ENCODE measurements around the gene WBP2. TPM values are rescaled to one million over a fixed set of nuclear protein-coding genes. Genes with fewer than 3 reads are reported as not detected.

The WBP2 gene
- total and polyA plus RNA-seq, 9 of the 15 experiments (the other 6 are each of a cell fraction or from before 2014, with no cell fraction given): 2.2 to 74.3 (median 20.0) TPM

DNA sequence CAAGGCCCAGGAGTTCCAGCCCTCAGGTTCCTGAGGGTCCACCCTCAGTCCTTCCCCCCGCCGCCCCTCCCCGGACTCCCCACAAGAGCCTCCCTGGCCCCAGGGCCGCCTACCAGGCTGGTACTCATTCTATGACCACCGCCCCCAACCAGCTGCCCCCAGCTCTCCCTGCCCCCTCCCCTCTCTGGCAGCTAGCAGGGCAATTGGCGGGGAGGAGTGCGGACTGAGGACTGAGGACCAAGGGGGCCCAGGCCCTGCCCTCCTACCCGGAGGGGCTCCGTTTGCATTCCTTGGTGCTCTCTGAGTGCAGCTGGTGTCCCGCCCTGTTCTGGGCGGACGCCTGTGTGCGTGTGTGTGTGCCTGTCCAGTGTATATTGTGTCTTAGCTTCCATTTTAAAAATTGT, 30.0 kb downstream of the WBP2 start (continued):
- TF ChIP-seq ZNF644 (tag; IDR thresholded peaks at IDR 0.05; ENCODE audit: low read depth) (no peak), ETV5 (CRISPR knock-in tag; IDR thresholded peaks at IDR 0.05; ENCODE audit: low read depth) (no peak), HDAC6 (IDR thresholded peaks at IDR 0.05; ENCODE audit: low read depth, low read length) (no peak), ELF4 (CRISPR knock-in tag; IDR thresholded peaks at IDR 0.05) (no peak), ZC3H11A (IDR thresholded peaks at IDR 0.05; ENCODE audit: low read depth, low read length) (no peak), CHCHD3 (CRISPR knock-in tag; IDR thresholded peaks at IDR 0.05) (no peak), BRCA1 (IDR thresholded peaks at IDR 0.05) (no peak), BRCA1 (CRISPR knock-in tag; IDR thresholded peaks at IDR 0.05) (no peak), RBM25 (IDR thresholded peaks at IDR 0.05; ENCODE audit: low read depth, low read length, severe bottlenecking) (no peak), POLR2G (IDR thresholded peaks at IDR 0.05; ENCODE audit: low read depth, low read length) (peak; percentile 71), KDM5B (IDR thresholded peaks at IDR 0.05; ENCODE audit: insufficient replicate concordance, low read depth, low read length) (peak; percentile 42), ZNF780A (CRISPR knock-in tag; IDR thresholded peaks at IDR 0.05) (no peak), SMARCC2 (IDR thresholded peaks at IDR 0.05; ENCODE audit: low read depth) (no peak), TOE1 (IDR thresholded peaks at IDR 0.05; ENCODE audit: borderline replicate concordance) (no peak), TOE1 (CRISPR knock-in tag; IDR thresholded peaks at IDR 0.05; ENCODE audit: borderline replicate concordance, low read depth) (no peak)
- TF ChIP-seq, protein P1, sequence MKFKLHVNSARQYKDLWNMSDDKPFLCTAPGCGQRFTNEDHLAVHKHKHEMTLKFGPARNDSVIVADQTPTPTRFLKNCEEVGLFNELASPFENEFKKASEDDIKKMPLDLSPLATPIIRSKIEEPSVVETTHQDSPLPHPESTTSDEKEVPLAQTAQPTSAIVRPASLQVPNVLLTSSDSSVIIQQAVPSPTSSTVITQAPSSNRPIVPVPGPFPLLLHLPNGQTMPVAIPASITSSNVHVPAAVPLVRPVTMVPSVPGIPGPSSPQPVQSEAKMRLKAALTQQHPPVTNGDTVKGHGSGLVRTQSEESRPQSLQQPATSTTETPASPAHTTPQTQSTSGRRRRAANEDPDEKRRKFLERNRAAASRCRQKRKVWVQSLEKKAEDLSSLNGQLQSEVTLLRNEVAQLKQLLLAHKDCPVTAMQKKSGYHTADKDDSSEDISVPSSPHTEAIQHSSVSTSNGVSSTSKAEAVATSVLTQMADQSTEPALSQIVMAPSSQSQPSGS (CRISPR knock-in tag; IDR thresholded peaks at IDR 0.05): no peak
- TF ChIP-seq, protein P2, sequence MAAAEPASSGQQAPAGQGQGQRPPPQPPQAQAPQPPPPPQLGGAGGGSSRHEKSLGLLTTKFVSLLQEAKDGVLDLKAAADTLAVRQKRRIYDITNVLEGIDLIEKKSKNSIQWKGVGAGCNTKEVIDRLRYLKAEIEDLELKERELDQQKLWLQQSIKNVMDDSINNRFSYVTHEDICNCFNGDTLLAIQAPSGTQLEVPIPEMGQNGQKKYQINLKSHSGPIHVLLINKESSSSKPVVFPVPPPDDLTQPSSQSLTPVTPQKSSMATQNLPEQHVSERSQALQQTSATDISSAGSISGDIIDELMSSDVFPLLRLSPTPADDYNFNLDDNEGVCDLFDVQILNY (CRISPR knock-in tag; IDR thresholded peaks at IDR 0.05): no peak

All from K562 (cell line).